ENCODE data around the gene AVP.

- TF ChIP-seq CTCF (IDR thresholded peaks at IDR 0.05; ENCODE audit: insufficient read depth, low read length, poor library complexity, severe bottlenecking) = no peak
- TF ChIP-seq EZH2phosphoT487 (conservative IDR thresholded peaks at IDR 0.05; ENCODE audit: low read length) = no peak
Measured at GRCh38 chr20:3126527-3126859, 42.0 kb upstream of the AVP start.

Measured in SU-DHL-6 (cell line).